ENCODE data around the gene FAM161A.

The FAM161A gene

DNA sequence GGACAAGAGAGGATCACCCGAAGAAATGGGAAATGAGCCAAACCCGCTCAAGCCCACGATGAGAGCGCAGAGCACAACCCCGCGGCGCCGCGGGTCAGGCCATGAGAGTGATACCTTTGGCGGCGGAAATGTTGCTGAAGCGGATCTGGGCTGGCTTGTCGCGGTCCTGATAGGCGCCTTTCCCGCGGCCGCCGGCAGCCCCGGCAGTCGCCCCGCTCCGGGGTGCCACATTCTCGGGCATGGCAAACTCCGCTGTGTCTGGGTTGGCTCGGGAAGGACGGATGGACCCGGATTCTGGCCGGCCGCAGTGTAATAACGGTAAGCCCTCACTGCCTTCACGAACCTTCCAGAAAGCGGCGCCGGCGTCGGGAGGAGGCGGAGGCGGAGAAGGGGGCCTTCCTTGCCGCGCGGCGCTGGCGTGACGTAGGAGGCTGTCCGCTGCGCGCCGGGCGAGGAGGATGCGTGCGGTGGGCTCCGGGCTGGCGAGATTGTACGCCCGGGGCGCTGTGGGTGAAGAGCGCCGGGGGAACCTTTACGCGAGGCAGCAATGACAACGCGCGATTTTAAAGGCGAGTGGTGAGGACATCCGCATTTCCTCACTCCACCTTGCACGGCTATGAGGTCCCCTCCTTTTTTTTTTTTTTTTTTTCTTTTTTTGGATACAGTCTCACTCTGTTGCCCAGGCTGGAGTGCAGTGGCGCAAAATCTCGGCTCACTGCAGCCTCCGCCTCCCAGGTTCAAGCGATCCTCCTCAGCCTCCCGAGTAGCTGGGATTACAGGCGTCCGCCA lies 34.6 kb upstream of the FAM161A start, which contains the start of gene CCT4:
CCT4 (minus strand) TSS at position 390 of the 789 bp plus-strand sequence; CDS start at position 241, 149 bp downstream.
- Histone ChIP-seq H3K4me3 (replicated peaks; ENCODE audit: insufficient read depth, low read length) (peak within 1 kb of the TSS; percentile 75), H3K27me3 (ENCODE audit: insufficient read depth, poor library complexity, severe bottlenecking) (no peaks in the 10 kb centered on the region), H3K27ac (replicated peaks) (peak within 1 kb of the TSS; percentile 97)
- TF ChIP-seq GABPA (IDR thresholded peaks at IDR 0.05; ENCODE audit: low read depth) (no peak), POLR2AphosphoS5 (IDR thresholded peaks at IDR 0.05; ENCODE audit: low read depth) (peak; percentile 93), SPI1 (IDR thresholded peaks at IDR 0.05; ENCODE audit: borderline replicate concordance, low read depth) (peak; percentile 38; the same call in 1 of the 2 replicates)
- TF ChIP-seq, protein P1, sequence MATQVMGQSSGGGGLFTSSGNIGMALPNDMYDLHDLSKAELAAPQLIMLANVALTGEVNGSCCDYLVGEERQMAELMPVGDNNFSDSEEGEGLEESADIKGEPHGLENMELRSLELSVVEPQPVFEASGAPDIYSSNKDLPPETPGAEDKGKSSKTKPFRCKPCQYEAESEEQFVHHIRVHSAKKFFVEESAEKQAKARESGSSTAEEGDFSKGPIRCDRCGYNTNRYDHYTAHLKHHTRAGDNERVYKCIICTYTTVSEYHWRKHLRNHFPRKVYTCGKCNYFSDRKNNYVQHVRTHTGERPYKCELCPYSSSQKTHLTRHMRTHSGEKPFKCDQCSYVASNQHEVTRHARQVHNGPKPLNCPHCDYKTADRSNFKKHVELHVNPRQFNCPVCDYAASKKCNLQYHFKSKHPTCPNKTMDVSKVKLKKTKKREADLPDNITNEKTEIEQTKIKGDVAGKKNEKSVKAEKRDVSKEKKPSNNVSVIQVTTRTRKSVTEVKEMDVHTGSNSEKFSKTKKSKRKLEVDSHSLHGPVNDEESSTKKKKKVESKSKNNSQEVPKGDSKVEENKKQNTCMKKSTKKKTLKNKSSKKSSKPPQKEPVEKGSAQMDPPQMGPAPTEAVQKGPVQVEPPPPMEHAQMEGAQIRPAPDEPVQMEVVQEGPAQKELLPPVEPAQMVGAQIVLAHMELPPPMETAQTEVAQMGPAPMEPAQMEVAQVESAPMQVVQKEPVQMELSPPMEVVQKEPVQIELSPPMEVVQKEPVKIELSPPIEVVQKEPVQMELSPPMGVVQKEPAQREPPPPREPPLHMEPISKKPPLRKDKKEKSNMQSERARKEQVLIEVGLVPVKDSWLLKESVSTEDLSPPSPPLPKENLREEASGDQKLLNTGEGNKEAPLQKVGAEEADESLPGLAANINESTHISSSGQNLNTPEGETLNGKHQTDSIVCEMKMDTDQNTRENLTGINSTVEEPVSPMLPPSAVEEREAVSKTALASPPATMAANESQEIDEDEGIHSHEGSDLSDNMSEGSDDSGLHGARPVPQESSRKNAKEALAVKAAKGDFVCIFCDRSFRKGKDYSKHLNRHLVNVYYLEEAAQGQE (IDR thresholded peaks at IDR 0.05; ENCODE audit: insufficient replicate concordance, low read depth), result peak; percentile 78
- TF ChIP-seq, protein P2, sequence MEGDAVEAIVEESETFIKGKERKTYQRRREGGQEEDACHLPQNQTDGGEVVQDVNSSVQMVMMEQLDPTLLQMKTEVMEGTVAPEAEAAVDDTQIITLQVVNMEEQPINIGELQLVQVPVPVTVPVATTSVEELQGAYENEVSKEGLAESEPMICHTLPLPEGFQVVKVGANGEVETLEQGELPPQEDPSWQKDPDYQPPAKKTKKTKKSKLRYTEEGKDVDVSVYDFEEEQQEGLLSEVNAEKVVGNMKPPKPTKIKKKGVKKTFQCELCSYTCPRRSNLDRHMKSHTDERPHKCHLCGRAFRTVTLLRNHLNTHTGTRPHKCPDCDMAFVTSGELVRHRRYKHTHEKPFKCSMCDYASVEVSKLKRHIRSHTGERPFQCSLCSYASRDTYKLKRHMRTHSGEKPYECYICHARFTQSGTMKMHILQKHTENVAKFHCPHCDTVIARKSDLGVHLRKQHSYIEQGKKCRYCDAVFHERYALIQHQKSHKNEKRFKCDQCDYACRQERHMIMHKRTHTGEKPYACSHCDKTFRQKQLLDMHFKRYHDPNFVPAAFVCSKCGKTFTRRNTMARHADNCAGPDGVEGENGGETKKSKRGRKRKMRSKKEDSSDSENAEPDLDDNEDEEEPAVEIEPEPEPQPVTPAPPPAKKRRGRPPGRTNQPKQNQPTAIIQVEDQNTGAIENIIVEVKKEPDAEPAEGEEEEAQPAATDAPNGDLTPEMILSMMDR (IDR thresholded peaks at IDR 0.05; ENCODE audit: insufficient read depth, low read length), result no peak
- peak; percentile 76 to 87 for DNase-seq (ENCODE audit: low read depth in 1 of 2, low spot score in 1 of 2)

- peak in 1 of 2 experiments; percentile 22 for DNase-seq (ENCODE audit: low read depth in 1 of 2, low spot score in 1 of 2)
- TF ChIP-seq, protein P1 (IDR thresholded peaks at IDR 0.05; ENCODE audit: insufficient replicate concordance, low read depth), result no peak
- TF ChIP-seq POLR2AphosphoS5 (IDR thresholded peaks at IDR 0.05; ENCODE audit: low read depth), result no peak
- Histone ChIP-seq H3K27me3 (ENCODE audit: insufficient read depth, poor library complexity, severe bottlenecking) (no peaks in the 10 kb centered on the region), H3K27ac (replicated peaks) (peak overlapping the region; percentile 97), H3K4me3 (replicated peaks; ENCODE audit: insufficient read depth, low read length) (peak overlapping the region; percentile 75)
These were observed 33.9 kb upstream of the FAM161A start for GRCh38 chr2:61887717-61888266.

DNA sequence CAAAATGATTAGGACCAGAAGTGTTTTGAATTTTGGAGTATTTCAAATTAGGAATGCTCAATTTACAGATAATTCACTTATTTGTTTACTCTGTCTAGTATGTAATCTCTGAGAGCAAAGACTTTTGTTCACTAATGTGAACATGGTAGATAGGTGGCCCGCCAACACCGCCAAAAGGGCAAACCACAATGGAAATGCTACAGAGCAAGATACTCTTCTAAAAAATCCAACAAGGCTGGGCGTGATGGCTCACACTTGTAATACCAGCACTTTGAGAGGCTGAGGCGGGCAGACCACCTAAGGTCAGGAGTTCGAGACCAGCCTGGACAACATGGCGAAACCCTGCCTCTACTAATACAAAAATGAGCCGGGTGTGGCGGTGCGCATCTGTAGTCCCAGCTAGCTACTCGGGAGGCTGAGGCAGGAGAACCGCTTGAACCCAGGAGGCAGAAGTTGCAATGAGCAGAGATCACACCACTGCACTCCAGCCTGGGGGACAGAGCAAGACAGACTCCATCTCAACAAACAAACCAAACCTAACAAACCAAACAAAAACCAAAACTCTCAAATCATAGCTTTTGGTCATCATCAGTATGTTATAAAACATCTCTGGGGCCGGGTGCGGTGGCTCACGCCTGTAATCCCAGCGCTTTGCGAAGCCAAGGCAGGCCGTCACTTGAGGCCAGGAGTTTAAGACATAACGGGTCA lies 32.2 kb upstream of the FAM161A start:
- no peak overlapping the region for H3K4me3 ChIP-seq (replicated peaks; ENCODE audit: insufficient read depth, low read length)

More for the DNA sequence above, 32.2 kb upstream of the FAM161A start:
- H3K27ac ChIP-seq (replicated peaks), result no peak overlapping the region
- no peak for DNase-seq (ENCODE audit: low read depth in 1 of 2, low spot score in 1 of 2)
- no peaks in the 10 kb centered on the region for H3K27me3 ChIP-seq (ENCODE audit: insufficient read depth, poor library complexity, severe bottlenecking)
- TF ChIP-seq SPI1 (IDR thresholded peaks at IDR 0.05; ENCODE audit: borderline replicate concordance, low read depth), result no peak
- TF ChIP-seq, protein P1 (IDR thresholded peaks at IDR 0.05; ENCODE audit: insufficient replicate concordance, low read depth), result no peak
- TF ChIP-seq GABPA (IDR thresholded peaks at IDR 0.05; ENCODE audit: low read depth), result no peak
- TF ChIP-seq POLR2AphosphoS5 (IDR thresholded peaks at IDR 0.05; ENCODE audit: low read depth), result no peak
- TF ChIP-seq, protein P2 (IDR thresholded peaks at IDR 0.05; ENCODE audit: insufficient read depth, low read length), result no peak
